Rectal smooth muscle tissue (tissue), 1 donor: Measurements from ENCODE around the gene HIGD2B.
"Not testable (repeated sequence)": the region's sequence is repeated elsewhere in the genome, so short reads cannot be mapped to it uniquely, and the experiment has no call there.

Experiments
- H3K27ac ChIP-seq: one replicate; pipeline ENCODE4 v1.7.0; 2013; ENCODE audit warnings: low read depth, low read length, inconsistent platforms
- H3K27me3 ChIP-seq: one replicate; pipeline ENCODE4 v1.7.0; 2013; ENCODE audit warnings: low read length; ENCODE audit not compliant: control insufficient read depth, insufficient read depth
- H3K36me3 ChIP-seq: one replicate; pipeline ENCODE4 v1.7.0; 2013; ENCODE audit warnings: low read length; ENCODE audit not compliant: control insufficient read depth, insufficient read depth
- H3K4me1 ChIP-seq: one replicate; pipeline ENCODE4 v1.7.0; 2013; ENCODE audit warnings: low read length; ENCODE audit not compliant: control insufficient read depth, insufficient read depth
- H3K4me3 ChIP-seq: one replicate; pipeline ENCODE4 v1.7.0; 2013; ENCODE audit warnings: low read length
- H3K9ac ChIP-seq: one replicate; pipeline ENCODE4 v1.7.0; 2013; ENCODE audit warnings: low read length

The HIGD2B gene

GRCh38 chr15:72708551-72709303 is 22.7 kb upstream of the HIGD2B start:
- H3K4me1 ChIP-seq, H3K36me3 ChIP-seq, H3K27ac ChIP-seq, H3K4me3 ChIP-seq, H3K27me3 ChIP-seq, H3K9ac ChIP-seq: not testable (repeated sequence)

DNA sequence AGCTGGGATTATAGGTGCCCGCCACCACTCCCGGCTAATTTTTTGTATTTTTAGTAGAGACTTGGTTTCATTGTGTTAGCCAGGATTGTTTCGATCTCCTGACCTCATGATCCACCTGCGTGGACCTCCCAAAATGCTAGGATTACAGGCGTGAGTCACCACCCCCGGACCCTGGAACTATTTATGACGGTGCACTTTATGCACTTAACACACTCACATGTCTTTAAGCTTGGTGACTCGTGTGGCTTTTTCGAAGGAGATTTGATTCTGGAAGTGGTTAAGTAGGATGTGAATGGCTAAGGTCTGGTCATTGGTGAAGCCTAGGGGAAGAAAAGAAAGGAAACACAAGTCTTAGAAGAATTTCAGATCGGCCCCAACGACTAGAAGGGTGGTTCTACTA is 20.3 kb upstream of the HIGD2B start:
- Histone ChIP-seq H3K4me3 (no peak overlapping the region), H3K4me1 (no peaks in the 10 kb centered on the region), H3K27me3 (no peaks in the 10 kb centered on the region), H3K9ac (no peak overlapping the region), H3K36me3 (no peaks in the 10 kb centered on the region), H3K27ac (no peak overlapping the region)

GRCh38 chr15:72700076-72700475 is 14.1 kb upstream of the HIGD2B start:
- Histone ChIP-seq H3K36me3 (no peaks in the 10 kb centered on the region), H3K4me3 (no peak overlapping the region), H3K9ac (no peak overlapping the region), H3K27me3 (no peaks in the 10 kb centered on the region), H3K27ac (no peak overlapping the region), H3K4me1 (no peaks in the 10 kb centered on the region)

GRCh38 chr15:72698938-72699337 is 13.0 kb upstream of the HIGD2B start:
- Histone ChIP-seq H3K27ac (no peak overlapping the region), H3K36me3 (no peaks in the 10 kb centered on the region), H3K27me3 (no peaks in the 10 kb centered on the region), H3K4me1 (no peaks in the 10 kb centered on the region), H3K4me3 (no peak overlapping the region), H3K9ac (no peak overlapping the region)

DNA sequence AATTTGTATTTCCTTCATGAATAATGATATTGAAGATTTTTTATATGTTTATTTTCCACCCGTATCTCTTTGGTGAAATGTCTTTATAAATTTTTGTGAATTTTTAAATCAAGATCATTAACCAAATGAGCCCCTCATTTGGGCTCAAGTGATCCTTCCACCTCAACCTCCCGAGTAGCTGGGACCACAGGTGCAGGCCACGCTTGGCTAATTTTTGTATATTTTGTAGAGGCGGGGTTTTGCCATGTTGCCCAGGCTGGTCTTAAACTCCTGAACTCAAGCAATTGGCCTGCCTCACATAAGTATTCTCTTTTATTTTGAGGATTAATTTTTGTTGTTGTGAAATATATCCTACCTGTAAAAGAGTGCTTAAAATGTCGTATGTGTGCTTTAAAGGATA is 5.0 kb upstream of the HIGD2B start:
- H3K4me1 ChIP-seq: no peaks in the 10 kb centered on the region
- H3K4me3 ChIP-seq: no peak overlapping the region
- H3K9ac ChIP-seq: no peak overlapping the region
- no peaks in the 10 kb centered on the region for H3K27me3 ChIP-seq
- no peaks in the 10 kb centered on the region for H3K36me3 ChIP-seq
- no peak overlapping the region for H3K27ac ChIP-seq

DNA sequence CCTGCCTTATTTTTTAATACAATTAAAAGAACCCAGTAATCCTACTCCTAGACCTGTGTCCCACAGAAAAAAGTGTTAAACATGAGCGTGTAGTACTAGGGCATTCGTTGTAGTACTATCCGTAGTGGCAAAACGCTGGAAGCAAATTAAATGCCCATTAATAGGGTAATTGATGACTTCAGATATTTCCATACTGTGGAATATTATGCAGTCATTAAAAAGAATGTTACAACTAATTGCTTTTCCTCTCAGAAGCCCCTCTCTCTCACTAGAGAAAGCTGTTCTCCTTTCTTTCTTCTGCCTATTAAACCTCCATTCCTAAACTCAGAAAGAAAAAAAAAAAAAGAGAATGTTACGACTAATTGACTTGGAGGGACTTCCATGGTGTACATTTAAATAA is 2.7 kb upstream of the HIGD2B start:
- Histone ChIP-seq H3K4me3 (no peak overlapping the region), H3K9ac (no peak overlapping the region), H3K27ac (no peak overlapping the region), H3K27me3 (no peaks in the 10 kb centered on the region), H3K36me3 (no peaks in the 10 kb centered on the region), H3K4me1 (peaks cover 3% of the 10 kb centered on the region)

DNA sequence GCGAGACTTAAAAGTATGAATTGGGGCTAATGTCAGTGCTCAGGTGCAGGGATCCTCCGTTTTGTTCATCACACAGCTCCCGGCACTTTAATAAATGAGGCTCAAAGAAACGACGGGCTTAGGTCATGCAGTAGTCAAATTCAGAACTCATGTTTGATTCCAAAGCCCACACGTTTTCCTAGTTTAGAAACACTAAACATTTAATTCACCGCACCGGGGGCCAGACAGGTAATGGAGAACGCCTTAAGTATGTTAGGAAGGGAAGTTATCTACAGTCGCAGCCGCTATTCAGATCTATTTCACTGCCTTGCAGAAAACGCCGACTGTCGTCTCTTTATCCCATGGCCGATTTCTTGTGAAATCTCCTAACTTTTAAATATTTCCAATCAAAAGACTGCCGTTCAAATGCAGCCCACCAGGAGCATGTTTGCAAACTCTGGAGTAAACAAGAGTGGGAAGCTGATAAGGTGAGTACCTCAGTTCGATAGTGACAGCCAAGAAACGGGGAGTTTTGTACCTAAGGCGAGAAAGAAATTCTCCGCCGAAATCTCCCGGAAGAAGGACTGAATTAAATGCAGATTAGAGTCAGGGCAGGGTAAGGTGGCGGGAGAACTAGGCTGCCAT is 569 bp downstream of the HIGD2B start:
- peak overlapping the region; percentile 78 for H3K27ac ChIP-seq
- H3K36me3 ChIP-seq: no peaks in the 10 kb centered on the region
- peak overlapping the region; percentile 43 for H3K9ac ChIP-seq
- no peaks in the 10 kb centered on the region for H3K27me3 ChIP-seq
- H3K4me3 ChIP-seq: peak overlapping the region; percentile 72
- H3K4me1 ChIP-seq: peaks cover 3% of the 10 kb centered on the region

GRCh38 chr15:72682772-72683171 is 3.2 kb downstream of the HIGD2B start:
- no peaks in the 10 kb centered on the region for H3K36me3 ChIP-seq
- H3K4me3 ChIP-seq: no peak overlapping the region
- peaks cover 3% of the 10 kb centered on the region for H3K4me1 ChIP-seq
- no peak overlapping the region for H3K9ac ChIP-seq
- H3K27ac ChIP-seq: no peak overlapping the region
- H3K27me3 ChIP-seq: peaks cover 3% of the 10 kb centered on the region

DNA sequence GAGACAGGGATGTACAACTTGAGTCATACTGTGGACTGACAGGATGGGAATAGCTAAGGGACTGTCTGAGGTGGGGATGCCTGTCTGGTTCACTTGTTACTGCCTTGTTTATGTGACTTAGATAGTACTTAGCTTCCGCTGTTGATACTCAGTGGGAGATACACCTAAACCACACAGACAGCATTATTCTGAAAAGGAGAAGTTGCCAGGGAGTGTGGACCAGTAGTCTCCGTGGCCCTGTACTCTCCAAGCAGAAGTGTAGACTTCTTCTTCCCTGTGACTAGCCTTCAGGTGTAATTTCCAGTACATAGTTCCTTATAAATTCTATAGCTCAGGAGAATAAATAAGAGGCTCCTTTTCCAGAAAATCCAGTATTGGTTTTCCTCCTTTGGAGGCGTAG is 5.1 kb downstream of the HIGD2B start:
- no peak overlapping the region for H3K4me3 ChIP-seq

DNA sequence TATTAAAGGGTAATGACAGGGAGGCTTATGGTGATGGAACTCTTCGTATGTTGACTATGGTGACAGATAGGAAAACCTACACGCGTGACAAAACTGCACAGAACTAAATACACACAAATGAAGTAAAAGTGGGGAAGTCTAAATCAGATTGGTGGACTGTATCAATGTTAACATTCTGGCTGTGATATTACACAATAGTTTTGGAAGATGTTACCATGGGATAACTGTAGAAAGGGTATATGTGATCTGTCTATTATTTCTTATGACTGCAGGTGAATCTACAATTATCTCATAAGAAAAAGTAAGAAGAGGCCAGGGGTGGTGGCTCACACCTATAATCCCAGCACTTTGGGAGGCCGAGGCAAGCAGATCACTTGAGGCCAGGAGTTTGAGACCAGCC is 9.1 kb downstream of the HIGD2B start:
- H3K36me3 ChIP-seq: no peaks in the 10 kb centered on the region
- H3K4me1 ChIP-seq: no peaks in the 10 kb centered on the region
- no peak overlapping the region for H3K4me3 ChIP-seq
- no peak overlapping the region for H3K27ac ChIP-seq
- H3K9ac ChIP-seq: no peak overlapping the region
- peaks cover 3% of the 10 kb centered on the region for H3K27me3 ChIP-seq

More for the DNA sequence above, 5.1 kb downstream of the HIGD2B start:
- Histone ChIP-seq H3K4me1 (peaks cover 3% of the 10 kb centered on the region), H3K27ac (no peak overlapping the region), H3K27me3 (peaks cover 3% of the 10 kb centered on the region), H3K9ac (no peak overlapping the region), H3K36me3 (no peaks in the 10 kb centered on the region)

- H3K4me3 ChIP-seq: no peak overlapping the region
- no peaks in the 10 kb centered on the region for H3K36me3 ChIP-seq
- H3K4me1 ChIP-seq: no peaks in the 10 kb centered on the region
- H3K27me3 ChIP-seq: no peaks in the 10 kb centered on the region
- H3K27ac ChIP-seq: no peak overlapping the region
- no peak overlapping the region for H3K9ac ChIP-seq
These were observed 14.5 kb downstream of the HIGD2B start for GRCh38 chr15:72671525-72671924.

DNA sequence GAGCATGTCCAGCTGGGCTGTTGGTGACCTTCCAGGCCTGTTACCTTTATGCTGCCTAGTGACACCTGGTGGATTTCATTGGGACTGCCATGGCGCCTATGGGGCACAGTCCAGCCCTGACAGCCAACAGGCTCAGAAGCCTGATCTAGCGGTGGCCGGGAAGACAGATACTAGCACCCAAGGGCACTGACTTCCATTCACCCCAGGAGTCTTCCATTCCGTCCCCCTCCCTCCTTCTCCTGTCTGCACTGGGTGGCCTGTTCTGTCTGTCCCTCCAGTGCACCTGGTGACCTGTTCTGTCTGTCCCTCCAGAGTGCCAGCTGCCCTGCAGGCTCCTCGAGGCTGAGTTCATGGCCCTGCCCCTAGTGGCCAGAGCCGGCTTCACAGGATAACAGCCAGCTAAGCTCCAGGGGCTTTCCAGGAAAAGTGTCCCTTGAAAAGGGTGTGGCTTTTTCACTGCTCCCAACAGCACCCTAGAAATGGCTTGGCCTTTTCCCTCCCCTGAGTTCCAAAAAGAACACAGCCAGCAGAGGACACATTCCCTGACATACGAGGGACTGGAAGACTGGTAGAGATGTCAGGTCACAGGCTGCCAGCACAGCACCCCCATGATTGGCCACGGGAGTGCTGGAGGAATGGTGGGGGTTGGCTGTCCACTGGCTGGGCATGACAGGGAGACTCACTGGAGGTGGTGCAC is 15.2 kb downstream of the HIGD2B start:
- peak overlapping the region; percentile 44 for H3K4me3 ChIP-seq
- H3K27ac ChIP-seq, H3K4me1 ChIP-seq, H3K36me3 ChIP-seq, H3K9ac ChIP-seq, H3K27me3 ChIP-seq: not testable (repeated sequence)
